A549 treated with Mapracorat at 1 μM for 4 hours (cell line): Measurements from ENCODE around the gene KRTAP10-9. TPM values are rescaled to one million over a fixed set of nuclear protein-coding genes. Genes with fewer than 3 reads are reported as not detected.

Source experiments
- total RNA-seq: library from RNA; stranded (reverse); fragments of 200-300 nt; extraction: Qiagen RNA extraction; gene quantifications from 5 replicates; pipeline ENCODE4 v1.2.3, GENCODE V29; 2022

KRTAP10-9 gene
- total RNA-seq, result not detected in 5 replicates

GRCh38 chr21:44626673-44627143 is at the start of gene KRTAP10-9:
TSS of gene KRTAP10-9 (plus strand) at chr21:44627093. CDS start at chr21:44627172, 79 bp downstream.

GRCh38 chr21:44580231-44580821 is 46.6 kb upstream of the KRTAP10-9 start, which contains the start of gene KRTAP10-5:
TSS of gene KRTAP10-5 (minus strand) at chr21:44580604. CDS start at chr21:44580578, 26 bp downstream.

GRCh38 chr21:44592446-44593311 is 34.2 kb upstream of the KRTAP10-9 start, which contains the start of gene KRTAP10-6:
TSS of gene KRTAP10-6 (minus strand) at chr21:44592505. CDS start at chr21:44592484, 21 bp downstream.

GRCh38 chr21:44600118-44600978 is 26.5 kb upstream of the KRTAP10-9 start, which contains the start of gene KRTAP10-7:
TSS of gene KRTAP10-7 (plus strand) at chr21:44600597. CDS start at chr21:44600622, 25 bp downstream.

GRCh38 chr21:44612029-44612486 is 14.8 kb upstream of the KRTAP10-9 start, which contains the start of gene KRTAP10-8:
TSS of gene KRTAP10-8 (plus strand) at chr21:44612079. CDS start at chr21:44612101, 22 bp downstream.

GRCh38 chr21:44637018-44637850 is 10.3 kb downstream of the KRTAP10-9 start, which contains the start of gene KRTAP10-10:
TSS of gene KRTAP10-10 (plus strand) at chr21:44637356. CDS start at chr21:44637418, 62 bp downstream.

GRCh38 chr21:44646366-44647221 is 19.7 kb downstream of the KRTAP10-9 start, which contains the start of gene KRTAP10-11:
TSS of gene KRTAP10-11 (plus strand) at chr21:44646414. CDS start at chr21:44646459, 45 bp downstream.

GRCh38 chr21:44654576-44655175 is 27.8 kb downstream of the KRTAP10-9 start, which contains the start of gene KRTAP12-4:
TSS of gene KRTAP12-4 (minus strand) at chr21:44654659. CDS start at chr21:44654614, 45 bp downstream.

GRCh38 chr21:44657635-44658540 is 31.0 kb downstream of the KRTAP10-9 start, which contains the start of gene KRTAP12-3:
TSS of gene KRTAP12-3 (plus strand) at chr21:44657932. CDS start at chr21:44657980, 48 bp downstream.

GRCh38 chr21:44666401-44667320 is 39.8 kb downstream of the KRTAP10-9 start, which contains the start of gene KRTAP12-2:
TSS of gene KRTAP12-2 (minus strand) at chr21:44666927. CDS start at chr21:44666886, 41 bp downstream.

Other genes with a start within 250 kb of the KRTAP10-9 start
- 1.5 to 2.3 TPM (median 2.1 TPM) in 5 replicates for gene LRRC3, start 171.6 kb upstream of the KRTAP10-9 start, total RNA-seq
- gene KRTAP10-1, start 86.9 kb upstream of the KRTAP10-9 start, total RNA-seq, result not detected in 5 replicates
- not detected in 5 replicates for gene KRTAP10-2, start 75.6 kb upstream of the KRTAP10-9 start, total RNA-seq
- gene KRTAP10-3, start 68.3 kb upstream of the KRTAP10-9 start, total RNA-seq, result not detected in 5 replicates
- gene KRTAP10-4, start 53.4 kb upstream of the KRTAP10-9 start, total RNA-seq, result not detected in 5 replicates
- gene KRTAP10-5, start 46.5 kb upstream of the KRTAP10-9 start, total RNA-seq, result not detected in 5 replicates
- not detected in 5 replicates for gene KRTAP10-6, start 34.6 kb upstream of the KRTAP10-9 start, total RNA-seq
- gene KRTAP10-7, start 26.5 kb upstream of the KRTAP10-9 start, total RNA-seq, result not detected in 5 replicates
- not detected in 5 replicates for gene KRTAP10-8, start 15.0 kb upstream of the KRTAP10-9 start, total RNA-seq
- gene KRTAP10-10, start 10.3 kb downstream of the KRTAP10-9 start, total RNA-seq, result not detected in 5 replicates
- not detected in 5 replicates for gene KRTAP10-11, start 19.3 kb downstream of the KRTAP10-9 start, total RNA-seq
- not detected in 5 replicates for gene KRTAP12-4, start 27.6 kb downstream of the KRTAP10-9 start, total RNA-seq
- not detected in 5 replicates for gene KRTAP12-3, start 30.8 kb downstream of the KRTAP10-9 start, total RNA-seq
- gene KRTAP12-2, start 39.8 kb downstream of the KRTAP10-9 start, total RNA-seq, result not detected in 5 replicates
- not detected in 5 replicates for gene KRTAP12-1, start 55.1 kb downstream of the KRTAP10-9 start, total RNA-seq
- not detected in 5 replicates for gene KRTAP10-12, start 70.1 kb downstream of the KRTAP10-9 start, total RNA-seq
- not detected in 5 replicates for gene TSPEAR, start 84.5 kb downstream of the KRTAP10-9 start, total RNA-seq
- gene UBE2G2, start 174.7 kb downstream of the KRTAP10-9 start, total RNA-seq, result 29.4 to 38.6 TPM (median 32.5 TPM) in 5 replicates
- 58.7 to 71.6 TPM (median 69.0 TPM) in 5 replicates for gene SUMO3, start 191.0 kb downstream of the KRTAP10-9 start, total RNA-seq
- gene PTTG1IP, start 246.6 kb downstream of the KRTAP10-9 start, total RNA-seq, result 86.5 to 99.6 TPM (median 97.4 TPM) in 5 replicates